Pancreas (tissue), 10 donors: ENCODE data around the gene NUP205. TPM values are rescaled to one million over a fixed set of nuclear protein-coding genes. Genes with fewer than 3 reads are reported as not detected.

Source experiments
- ATAC-seq, 4 donors: fragments of 200-7000 bp; cut with Tn5 transposase; one replicate each; pipeline versions ENCODE4 v1.8.0 to v1.9.1; 2020; ENCODE audit warnings: mild to moderate bottlenecking in 4 of 4, moderate library complexity in 4 of 4
- DNase-seq, 6 donors: peaks; one replicate each; pipeline ENCODE4 v3.0.0-alpha.2; 2020
- FAIRE-seq: peaks from 2 replicates; lab custom pipeline; 2012; peaks lifted over from hg19 to GRCh38; lab: Jason Lieb, UNC
- H3K27ac ChIP-seq, 4 donors: fragments of 200-600 bp; sonication (generic); 1 replicate in 3 of 4; 2 replicates in 1 of 4; pipeline versions ENCODE4 v1.5.0 to v1.8.0; 2020
- H3K27me3 ChIP-seq, 4 donors: fragments of 200-600 bp; one replicate each; pipeline ENCODE4 v1.8.0; 2021
- H3K36me3 ChIP-seq, 3 donors: fragments of 200-600 bp; sonication (generic) in 1 of 3; one replicate each; pipeline versions ENCODE4 v1.5.0 to v1.8.0; 2020 to 2021
- H3K4me1 ChIP-seq, 3 donors: fragments of 200-600 bp; one replicate each; pipeline ENCODE4 v1.8.0; 2021
- H3K4me3 ChIP-seq, 4 donors: fragments of 200-600 bp; sonication (generic) in 2 of 4; one replicate each; pipeline versions ENCODE4 v1.5.0 to v1.8.0; 2020 to 2021
- H3K9me3 ChIP-seq, 4 donors: fragments of 200-600 bp; one replicate each; pipeline ENCODE4 v1.8.0; 2021
- CTCF ChIP-seq, 4 donors: fragments of 200-600 bp; sonication (generic) in 3 of 4; IDR thresholded peaks; one replicate each; pipeline versions ENCODE4 v1.5.0 to v1.8.0; 2021; ENCODE audit warnings: antibody characterized with exemption in 4 of 4
- WGBS, 2 donors: extraction: QIAGEN DNeasy Blood & Tissue Kit; methylation state at CpG; one replicate each; pipeline ENCODE4 v1.1.7; 2013; 5-methylcytosine and 5-hydroxymethylcytosine counted together
- intact Hi-C, 3 donors: fragments of 100-400 bp; cut with DNase I; formaldehyde crosslinking; loops; one replicate each; pipeline versions ENCODE4 v1.11.1 to v1.14.2; 2022
- polyA plus RNA-seq, 2 donors: library from polyadenylated mRNA; stranded (reverse); fragments of 200-250 nt; gene quantifications; one replicate each; pipeline ENCODE4 v1.2.3, GENCODE V29; 2013
- total RNA-seq, 6 donors: library from RNA; stranded (reverse); fragmentation: NEBNext Ultra II Directional in 4 of 6; extraction: Animal tissue kit (Norgen Biotek cat#: 25700) in 4 of 6; gene quantifications; one replicate each; pipeline versions ENCODE4 v1.2.1 to v1.2.4, GENCODE V29; 2021 to 2023
- donor health status: healthy with polysubstance abuse.
- donor health status: DM: no; HTN: no; CAD: no; lungs with moderate emphysema.
- donor health status: DM: no; HTN: no; CAD: no.
- donor health status: control.
- donor health status: control.
- donor health status: Bipolar disorder and iron deficiency.
- donor health status: DM: yes; HTN: yes; CAD: no.
- donor health status: DM: no; HTN: no; CAD: no.
- donor health status: DM: no; HTN: no; CAD: no.
- donor health status: DM: yes; HTN: yes; CAD: no.

Gene NUP205
- total and polyA plus RNA-seq, 8 donors, result 8.7 to 23.7 (median 14.5) TPM

GRCh38 chr7:135670179-135670578, 112.5 kb downstream of the NUP205 start:
- ATAC-seq, result peak in 1 of 4 donors; percentile 23
- no peak overlapping the region for H3K4me3 ChIP-seq
- peaks cover 0 to 4% (median 0%) of the 10 kb centered on the region in 3 donors for H3K4me1 ChIP-seq
- no peaks in the 10 kb centered on the region for H3K36me3 ChIP-seq
- no peaks in the 10 kb centered on the region for H3K27me3 ChIP-seq
- 38 to 64% methylated on average over 1 of the region's 1 CpG for WGBS, 2 donors
- no peak for TF ChIP-seq CTCF (IDR thresholded peaks at IDR 0.05)
- FAIRE-seq, result no peak
- H3K9me3 ChIP-seq, result no peaks in the 10 kb centered on the region
- H3K27ac ChIP-seq, result no peak overlapping the region
- intact Hi-C loops, result no loop called here
- no peak for DNase-seq

DNA sequence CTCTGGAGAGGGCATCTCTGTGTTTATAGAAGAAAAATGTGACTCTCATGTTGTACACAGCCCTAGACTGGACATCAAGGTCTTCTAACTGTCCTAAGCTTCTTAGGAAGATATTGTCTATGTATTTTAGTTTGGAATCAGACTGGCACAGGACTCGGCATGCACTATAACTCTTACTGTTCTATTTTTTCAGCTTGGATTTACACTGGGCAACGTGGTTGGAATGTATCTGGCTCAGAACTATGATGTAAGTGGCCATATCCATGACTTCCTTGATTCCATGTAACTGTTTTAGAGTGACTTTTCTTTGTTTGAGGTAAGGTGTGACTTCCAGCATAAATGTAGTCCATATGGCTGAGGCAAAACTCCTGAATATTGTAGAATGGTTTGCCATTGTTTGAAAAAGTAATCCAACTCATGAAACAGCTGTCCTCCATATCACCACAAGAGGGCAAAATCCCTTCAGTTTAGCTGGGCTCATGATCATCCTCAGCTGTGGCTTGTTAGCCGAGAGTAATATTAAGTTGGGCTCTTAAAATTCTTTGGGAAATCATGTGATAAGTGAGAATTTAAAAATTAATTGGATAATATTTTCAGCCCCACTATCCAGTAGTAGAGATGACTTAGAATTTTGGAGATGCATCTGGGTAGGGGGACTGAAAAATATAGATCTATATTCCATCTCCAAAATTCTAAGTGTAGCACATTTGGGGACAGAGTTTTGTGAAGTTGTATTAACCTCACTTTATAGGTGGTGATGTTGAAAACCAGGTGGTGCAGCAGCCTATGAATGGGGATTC, 115.0 kb downstream of the NUP205 start:
- peak; percentile 36 to 53 (median 46) for TF ChIP-seq CTCF (IDR thresholded peaks at IDR 0.05)
- Histone ChIP-seq H3K36me3 (no peaks in the 10 kb centered on the region), H3K9me3 (no peaks in the 10 kb centered on the region), H3K27me3 (no peaks in the 10 kb centered on the region), H3K4me3 (no peak overlapping the region), H3K27ac (no peak overlapping the region), H3K4me1 (peaks cover 0 to 4% (median 0%) of the 10 kb centered on the region in 3 donors)
- intact Hi-C loops, result no loop called here
- FAIRE-seq, result peak; percentile 57
- 59 to 73% methylated on average over 3 of the region's 3 CpGs for WGBS, 2 donors
- no peak for DNase-seq
- peak in 3 of 4 donors; percentile 86 to 88 (median 88) for ATAC-seq

- intact Hi-C loops, result no loop called here
- Histone ChIP-seq H3K36me3 (no peaks in the 10 kb centered on the region), H3K9me3 (no peaks in the 10 kb centered on the region), H3K4me1 (peaks cover 0 to 8% (median 4%) of the 10 kb centered on the region in 3 donors), H3K27me3 (no peaks in the 10 kb centered on the region), H3K27ac (no peak overlapping the region), H3K4me3 (no peak overlapping the region)
- no peak for FAIRE-seq
- ATAC-seq, result no peak
- DNase-seq, result no peak
- no peak for TF ChIP-seq CTCF (IDR thresholded peaks at IDR 0.05)
- 74 to 79% methylated on average over 6 of the region's 6 CpGs for WGBS, 2 donors
These were observed 115.6 kb downstream of the NUP205 start for GRCh38 chr7:135673360-135673706.

GRCh38 chr7:135678612-135679575, 121.2 kb downstream of the NUP205 start:
- intact Hi-C loops, result no loop called here

More at GRCh38 chr7:135678612-135679575, 121.2 kb downstream of the NUP205 start:
- Histone ChIP-seq H3K9me3 (no peaks in the 10 kb centered on the region), H3K27me3 (no peaks in the 10 kb centered on the region), H3K36me3 (no peaks in the 10 kb centered on the region), H3K4me1 (peaks cover 0 to 20% (median 13%) of the 10 kb centered on the region in 3 donors), H3K27ac (peak overlapping the region in 1 of 4 donors; percentile 39), H3K4me3 (no peak overlapping the region)
- FAIRE-seq (no peak), ATAC-seq (peak; percentile 92 to 99 (median 98)), DNase-seq (peak in 4 of 6 donors; percentile 58 to 79 (median 73))
- no peak for TF ChIP-seq CTCF (IDR thresholded peaks at IDR 0.05)
- 38 to 42% methylated on average over 4 of the region's 4 CpGs for WGBS, 2 donors
